SK-N-MC (cell line): ENCODE results near the gene GOPC.

Source experiments
- DNase-seq: peaks from one replicate; pipeline ENCODE4 v3.0.0-alpha.2; 2011; ENCODE audit warnings: low read depth, low spot score
- H3K27ac ChIP-seq: fragments of 200-600 bp; sonication (generic); 2 replicates; pipeline ENCODE4 v1.5.1; 2016; ENCODE audit warnings: mixed run types
- H3K36me3 ChIP-seq: fragments of 200-600 bp; sonication (generic); 2 replicates; pipeline ENCODE4 v1.6.1; 2017; ENCODE audit warnings: antibody characterized with exemption, low read length, mixed read lengths; ENCODE audit not compliant: insufficient read depth
- H3K4me3 ChIP-seq: fragments of 200-600 bp; sonication (generic); 2 replicates; pipeline ENCODE4 v1.5.1; 2016
- H3K9ac ChIP-seq: fragments of 200-600 bp; sonication (generic); 2 replicates; pipeline ENCODE4 v1.8.0; 2017; ENCODE audit warnings: mixed run types, mixed read lengths; ENCODE audit not compliant: insufficient read length
- H3K9me3 ChIP-seq: fragments of 200-600 bp; sonication (generic); 2 replicates; pipeline ENCODE4 v1.6.1; 2017; ENCODE audit warnings: low read depth, mild to moderate bottlenecking, antibody characterized with exemption, low read length, moderate library complexity, mixed read lengths
- EZH2 ChIP-seq: fragments of 200-600 bp; sonication (generic); IDR thresholded peaks from one replicate; pipeline ENCODE4 v1.6.1; 2017; ENCODE audit warnings: antibody characterized with exemption
- FOXP2 ChIP-seq: optimal IDR thresholded peaks from 2 replicates; pipeline ENCODE3; 2011; ENCODE audit warnings: mild to moderate bottlenecking, moderate library complexity; ENCODE audit not compliant: insufficient read depth; ENCODE audit errors: extremely low read length, control extremely low read depth
- POLR2AphosphoS5 ChIP-seq: IDR thresholded peaks from 2 replicates; pipeline ENCODE4 v1.6.1; 2012; ENCODE audit warnings: mild to moderate bottlenecking, low read depth, low read length, borderline replicate concordance

GOPC gene

GRCh38 chr6:117590447-117590846 is 11.9 kb downstream of the GOPC start:
- no peak for TF ChIP-seq POLR2AphosphoS5
- TF ChIP-seq FOXP2 = no peak
- TF ChIP-seq EZH2 = no peak
- no peak for DNase-seq
- Histone ChIP-seq H3K4me3 (no peak overlapping the region), H3K9me3 (no peaks in the 10 kb centered on the region), H3K27ac (no peak overlapping the region), H3K36me3 (peaks cover 49% of the 10 kb centered on the region), H3K9ac (no peak overlapping the region)

DNA sequence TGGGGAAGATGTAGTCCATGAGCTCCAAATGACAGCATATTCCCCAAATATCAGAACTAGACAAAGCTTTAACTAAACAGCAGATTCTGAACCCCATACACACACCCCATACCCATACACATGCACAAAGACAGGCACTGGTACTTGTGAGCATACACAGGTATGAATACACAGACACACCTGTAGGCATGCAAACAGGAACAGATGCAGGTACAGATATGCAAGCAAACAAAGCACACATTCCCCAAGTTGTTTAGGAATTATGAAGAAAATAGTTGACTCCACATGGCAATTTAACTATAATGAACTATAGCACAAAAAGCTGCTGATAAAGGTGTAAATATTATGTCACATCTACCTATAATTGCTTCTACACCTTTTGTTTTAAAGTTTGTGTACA is 16.7 kb downstream of the GOPC start:
- Histone ChIP-seq H3K9me3 (no peaks in the 10 kb centered on the region), H3K36me3 (peaks cover 35% of the 10 kb centered on the region), H3K27ac (no peak overlapping the region), H3K4me3 (no peak overlapping the region), H3K9ac (no peak overlapping the region)
- DNase-seq = no peak
- TF ChIP-seq POLR2AphosphoS5 (no peak), FOXP2 (no peak), EZH2 (no peak)

DNA sequence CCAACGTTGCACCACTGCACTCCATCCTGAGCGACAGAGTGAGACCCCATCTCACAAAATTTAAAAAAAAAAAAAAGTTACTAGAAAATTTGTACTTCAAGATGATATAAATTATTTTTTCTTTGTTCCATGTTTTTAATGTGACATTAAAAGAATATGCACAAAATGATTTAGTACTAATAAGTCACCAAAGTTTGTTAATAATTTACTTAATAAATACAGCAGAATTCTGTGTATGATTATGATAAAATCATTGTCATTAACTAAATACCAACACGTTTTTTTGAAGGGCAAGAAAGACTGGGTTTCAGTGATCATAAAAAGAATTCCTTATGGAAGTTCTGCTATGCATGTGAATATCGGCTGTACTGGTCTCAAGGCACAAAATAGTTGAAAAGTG is 28.1 kb downstream of the GOPC start:
- no peaks in the 10 kb centered on the region for H3K9me3 ChIP-seq
- no peak overlapping the region for H3K4me3 ChIP-seq
- DNase-seq = no peak
- H3K9ac ChIP-seq = no peak overlapping the region
- TF ChIP-seq POLR2AphosphoS5 = no peak
- TF ChIP-seq EZH2 = no peak
- TF ChIP-seq FOXP2 = no peak
- peaks cover 80% of the 10 kb centered on the region for H3K36me3 ChIP-seq
- no peak overlapping the region for H3K27ac ChIP-seq

DNA sequence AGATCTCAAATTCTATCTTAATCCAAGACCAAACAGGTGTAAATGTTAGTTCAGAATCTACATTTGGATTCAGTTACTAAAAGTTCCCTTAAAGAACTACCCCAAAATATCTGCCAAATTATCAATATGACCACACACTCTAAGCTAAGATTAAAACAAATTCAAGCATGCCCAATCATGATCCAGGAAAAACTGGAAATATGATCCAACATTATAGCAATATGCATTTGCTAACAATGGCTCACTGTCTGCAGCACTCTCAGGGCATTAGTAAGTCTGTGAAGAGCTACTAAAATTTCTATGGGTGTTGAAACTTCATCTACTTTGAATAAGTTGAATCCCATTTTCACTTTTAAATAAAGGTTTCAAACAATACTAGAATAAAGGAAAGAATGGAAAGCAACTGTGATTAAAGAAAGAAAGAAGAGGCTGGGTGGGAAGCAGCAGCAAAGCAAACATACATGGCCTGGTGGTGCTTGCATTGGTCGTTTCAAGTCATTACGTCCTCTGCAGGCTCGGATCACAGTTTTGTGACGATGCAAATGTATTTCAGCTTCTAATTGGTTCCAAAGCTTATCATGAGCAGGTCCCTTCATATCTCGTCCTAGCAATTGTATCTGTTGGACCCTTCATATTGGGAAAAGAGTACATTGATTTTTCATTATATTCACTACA is 29.2 kb downstream of the GOPC start:
- Histone ChIP-seq H3K9me3 (no peaks in the 10 kb centered on the region), H3K36me3 (peaks cover 82% of the 10 kb centered on the region), H3K27ac (no peak overlapping the region), H3K4me3 (no peak overlapping the region), H3K9ac (no peak overlapping the region)
- DNase-seq = no peak
- no peak for TF ChIP-seq FOXP2
- no peak for TF ChIP-seq EZH2
- TF ChIP-seq POLR2AphosphoS5 = no peak

GRCh38 chr6:117568831-117569410 is 33.4 kb downstream of the GOPC start:
- Histone ChIP-seq H3K9ac (no peak overlapping the region), H3K36me3 (peaks cover 77% of the 10 kb centered on the region), H3K27ac (no peak overlapping the region), H3K9me3 (no peaks in the 10 kb centered on the region), H3K4me3 (no peak overlapping the region)
- no peak for TF ChIP-seq FOXP2
- no peak for TF ChIP-seq POLR2AphosphoS5
- TF ChIP-seq EZH2 = no peak
- no peak for DNase-seq

- Histone ChIP-seq H3K36me3 (peaks cover 73% of the 10 kb centered on the region), H3K27ac (no peak overlapping the region), H3K9me3 (no peaks in the 10 kb centered on the region), H3K9ac (no peak overlapping the region), H3K4me3 (no peak overlapping the region)
- TF ChIP-seq FOXP2 (no peak), EZH2 (no peak), POLR2AphosphoS5 (no peak)
- DNase-seq = no peak
These were observed 34.1 kb downstream of the GOPC start for GRCh38 chr6:117568247-117568646.

DNA sequence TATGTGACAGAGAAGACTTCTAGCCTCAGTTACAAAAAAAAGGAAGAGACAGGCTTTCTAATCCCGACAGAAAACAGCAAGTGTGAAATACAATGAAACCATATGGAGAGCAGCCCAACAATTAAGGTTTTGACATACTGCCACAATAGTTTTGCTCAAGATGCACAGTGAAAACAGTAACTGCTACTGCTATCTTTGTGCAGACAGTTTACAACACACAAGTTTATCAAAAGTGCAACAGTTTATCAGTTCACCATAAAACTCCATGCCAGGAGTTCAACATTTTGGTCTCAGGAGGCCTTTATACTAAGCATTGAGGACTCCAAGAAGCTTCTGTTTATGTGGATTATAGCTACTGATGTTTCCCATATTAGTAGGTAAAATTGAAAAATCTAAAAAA is 37.6 kb downstream of the GOPC start:
- peaks cover 55% of the 10 kb centered on the region for H3K36me3 ChIP-seq
- no peak overlapping the region for H3K4me3 ChIP-seq
- TF ChIP-seq EZH2 (no peak), FOXP2 (no peak), POLR2AphosphoS5 (no peak)
- no peak overlapping the region for H3K27ac ChIP-seq
- no peak for DNase-seq
- H3K9ac ChIP-seq = no peak overlapping the region
- H3K9me3 ChIP-seq = no peaks in the 10 kb centered on the region

DNA sequence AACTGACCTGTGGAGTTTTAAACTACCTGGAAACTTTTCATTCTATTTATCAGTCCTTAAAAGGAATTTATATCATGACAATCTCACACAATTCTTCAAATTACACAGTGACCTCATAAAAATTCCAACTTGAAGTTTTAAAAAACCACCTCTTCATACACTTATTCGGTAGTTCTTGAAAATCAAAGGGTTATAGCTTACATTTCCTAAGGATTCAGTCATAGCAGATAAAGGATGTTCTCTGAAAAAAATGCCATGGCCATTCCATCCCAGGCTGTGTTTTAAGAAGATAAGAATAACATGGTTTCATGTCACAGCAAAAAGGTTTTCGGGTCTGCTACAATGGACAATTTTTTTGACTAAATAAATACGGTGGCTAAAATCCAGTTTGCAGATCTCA is 41.2 kb downstream of the GOPC start:
- Histone ChIP-seq H3K9ac (no peak overlapping the region), H3K9me3 (no peaks in the 10 kb centered on the region), H3K4me3 (no peak overlapping the region), H3K36me3 (peaks cover 37% of the 10 kb centered on the region), H3K27ac (0 out of 2 replicates have a peak overlapping the region, but pooled peaks have one; percentile 2)
- no peak for TF ChIP-seq FOXP2
- TF ChIP-seq POLR2AphosphoS5 = no peak
- TF ChIP-seq EZH2 = no peak
- no peak for DNase-seq
